RPMI7951 (cell line): ENCODE results near the gene KRTAP16-1. TPM values are rescaled to one million over a fixed set of nuclear protein-coding genes. Genes with fewer than 3 reads are reported as not detected.

Experiments
- total RNA-seq: library from RNA; depleted of rRNA; stranded (reverse); fragments of >200 nt; shearing (Covaris generic); gene quantifications from 2 replicates; pipeline ENCODE4 v1.2.3, GENCODE V29; 2014; rRNA removed

KRTAP16-1 gene
- total RNA-seq, 1 experiment from 2014 or later: not detected

Other genes starting within 250 kb of the KRTAP16-1 start
- gene KRTAP2-3, start 249.2 kb downstream of the KRTAP16-1 start, total RNA-seq: not detected in 2 replicates
- gene KRTAP2-4, start 243.4 kb downstream of the KRTAP16-1 start, total RNA-seq: not detected in 2 replicates
- gene KRTAP4-7, start 225.2 kb downstream of the KRTAP16-1 start, total RNA-seq: not detected in 2 replicates
- gene KRTAP4-8, start 211.2 kb downstream of the KRTAP16-1 start, total RNA-seq: not detected in 2 replicates
- gene KRTAP4-16, start 207.1 kb downstream of the KRTAP16-1 start, total RNA-seq: not detected in 2 replicates
- not detected in 2 replicates for gene KRTAP4-9, start 203.9 kb downstream of the KRTAP16-1 start, total RNA-seq
- not detected in 2 replicates for gene KRTAP4-11, start 190.9 kb downstream of the KRTAP16-1 start, total RNA-seq
- gene KRTAP4-12, start 185.1 kb downstream of the KRTAP16-1 start, total RNA-seq: not detected in 2 replicates
- gene KRTAP4-6, start 168.8 kb downstream of the KRTAP16-1 start, total RNA-seq: not detected in 2 replicates
- not detected in 2 replicates for gene KRTAP4-5, start 159.5 kb downstream of the KRTAP16-1 start, total RNA-seq
- gene KRTAP4-4, start 148.6 kb downstream of the KRTAP16-1 start, total RNA-seq: not detected in 2 replicates
- gene KRTAP4-3, start 141.1 kb downstream of the KRTAP16-1 start, total RNA-seq: not detected in 2 replicates
- gene KRTAP4-2, start 131.1 kb downstream of the KRTAP16-1 start, total RNA-seq: not detected in 2 replicates
- gene KRTAP4-1, start 124.4 kb downstream of the KRTAP16-1 start, total RNA-seq: not detected in 2 replicates
- gene KRTAP9-1, start 119.4 kb downstream of the KRTAP16-1 start, total RNA-seq: not detected in 2 replicates
- gene KRTAP9-2, start 82.7 kb downstream of the KRTAP16-1 start, total RNA-seq: not detected in 2 replicates
- not detected in 2 replicates for gene KRTAP9-3, start 76.9 kb downstream of the KRTAP16-1 start, total RNA-seq
- gene KRTAP9-8, start 71.3 kb downstream of the KRTAP16-1 start, total RNA-seq: not detected in 2 replicates
- not detected in 2 replicates for gene KRTAP9-4, start 59.6 kb downstream of the KRTAP16-1 start, total RNA-seq
- gene KRTAP9-9, start 53.9 kb downstream of the KRTAP16-1 start, total RNA-seq: not detected in 2 replicates
- not detected in 2 replicates for gene KRTAP9-6, start 43.9 kb downstream of the KRTAP16-1 start, total RNA-seq
- gene KRTAP9-7, start 33.6 kb downstream of the KRTAP16-1 start, total RNA-seq: not detected in 2 replicates
- not detected in 2 replicates for gene KRTAP29-1, start 6.5 kb downstream of the KRTAP16-1 start, total RNA-seq
- gene KRTAP17-1, start 6.4 kb upstream of the KRTAP16-1 start, total RNA-seq: not detected in 2 replicates
- not detected in 2 replicates for gene KRT33A, start 41.5 kb upstream of the KRTAP16-1 start, total RNA-seq
- 0.24 TPM in 1 of 2 replicates, not detected in the other for gene KRT33B, start 60.5 kb upstream of the KRTAP16-1 start, total RNA-seq
- not detected in 2 replicates for gene KRT34, start 73.0 kb upstream of the KRTAP16-1 start, total RNA-seq
- gene KRT31, start 88.3 kb upstream of the KRTAP16-1 start, total RNA-seq: not detected in 2 replicates
- not detected in 2 replicates for gene KRT37, start 115.3 kb upstream of the KRTAP16-1 start, total RNA-seq
- not detected in 2 replicates for gene KRT38, start 131.7 kb upstream of the KRTAP16-1 start, total RNA-seq
- gene KRT32, start 158.1 kb upstream of the KRTAP16-1 start, total RNA-seq: not detected in 2 replicates
- gene KRT35, start 171.8 kb upstream of the KRTAP16-1 start, total RNA-seq: not detected in 2 replicates
- not detected in 2 replicates for gene KRT36, start 180.6 kb upstream of the KRTAP16-1 start, total RNA-seq
- gene KRT13, start 196.3 kb upstream of the KRTAP16-1 start, total RNA-seq: 0.24 TPM in 1 of 2 replicates, not detected in the other
- 3.4 and 7.3 TPM in 2 replicates for gene KRT15, start 209.6 kb upstream of the KRTAP16-1 start, total RNA-seq
- gene KRT19, start 219.0 kb upstream of the KRTAP16-1 start, total RNA-seq: 4.6 and 7.8 TPM in 2 replicates